ENCODE results near the gene DOK5.
"Not testable (repeated sequence)": the region's sequence is repeated elsewhere in the genome, so short reads cannot be mapped to it uniquely, and the experiment has no call there.

Gene DOK5

DNA sequence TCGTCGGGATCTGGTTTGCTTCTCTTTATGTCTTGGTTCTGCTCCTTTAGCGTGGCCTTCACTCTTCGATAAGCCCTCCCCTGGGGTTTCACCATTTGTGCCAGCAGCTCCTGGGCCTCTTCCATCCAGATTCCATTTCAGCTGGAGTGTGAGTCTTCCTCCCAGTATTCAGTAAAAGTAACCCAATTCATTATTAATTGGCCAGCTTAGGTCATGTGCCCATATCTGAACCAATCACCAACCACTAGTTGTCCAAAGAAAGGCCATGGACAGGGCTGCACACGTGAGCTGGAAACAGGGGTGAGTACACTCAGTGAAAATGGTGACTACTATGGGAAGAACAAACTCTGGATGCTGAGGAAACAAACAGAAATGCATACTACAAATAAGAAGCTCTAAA is 2.8 kb upstream of the DOK5 start:
- no peak for DNase-seq (ENCODE audit: low read depth)

DNA sequence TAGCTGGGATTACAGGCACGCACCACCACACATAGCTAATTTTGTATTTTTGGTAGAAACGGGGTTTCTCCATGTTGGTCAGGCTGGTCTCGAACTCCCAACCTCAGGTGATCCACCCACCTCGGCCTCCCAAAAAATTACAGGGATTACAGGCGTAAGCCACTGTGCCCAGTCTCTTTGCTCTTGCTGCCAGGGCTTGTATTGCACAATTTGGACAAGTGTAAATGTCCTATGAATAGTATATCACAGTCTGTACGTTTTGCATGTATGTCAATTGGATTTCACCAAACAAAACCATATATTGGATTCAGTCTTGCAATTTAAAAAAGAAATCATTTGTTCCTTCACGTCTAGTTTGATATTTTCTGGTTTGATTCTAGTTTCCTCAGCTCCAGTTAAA is 2.1 kb upstream of the DOK5 start:
- DNase-seq (ENCODE audit: low read depth) = no peak

DNA sequence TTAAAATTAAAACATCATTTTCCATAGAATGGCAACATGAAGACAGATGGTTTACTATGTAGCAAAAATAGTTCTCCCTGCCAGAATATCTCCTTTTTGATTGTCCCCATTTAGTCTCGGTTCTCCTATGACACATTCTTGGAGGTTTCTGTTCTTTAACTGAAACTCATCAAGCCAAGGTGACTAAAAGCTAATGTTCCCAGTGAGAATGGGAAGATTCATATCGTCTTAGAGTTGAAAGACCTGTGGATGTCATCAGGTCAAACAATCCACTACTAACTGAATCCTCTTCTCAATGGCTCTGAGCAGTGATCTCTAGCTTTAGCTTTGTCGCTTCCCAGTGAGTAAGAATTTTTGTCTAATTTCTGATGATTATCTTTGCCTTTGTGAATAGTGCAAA is 1.3 kb upstream of the DOK5 start:
- DNase-seq (ENCODE audit: low read depth) = no peak

DNA sequence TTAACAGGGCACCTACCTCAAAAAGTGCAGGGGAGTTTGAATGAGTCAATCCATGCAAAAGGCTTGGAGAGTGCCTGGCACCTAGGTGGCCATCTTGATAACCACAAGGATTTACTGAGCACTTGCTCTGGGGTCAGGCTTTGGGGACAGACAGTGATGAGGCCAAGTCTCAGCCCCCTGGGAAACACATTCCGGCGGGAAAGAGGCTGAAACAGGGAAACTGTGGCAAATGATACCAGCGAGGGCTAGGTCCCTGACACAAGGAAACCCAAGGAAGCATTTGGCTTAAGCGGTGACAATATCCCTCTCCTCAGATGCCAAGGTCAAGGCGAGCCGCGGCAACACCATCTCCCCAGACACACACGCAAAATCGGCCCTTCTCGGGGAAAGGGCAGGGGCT is 527 bp upstream of the DOK5 start:
- no peak for DNase-seq (ENCODE audit: low read depth)

DNA sequence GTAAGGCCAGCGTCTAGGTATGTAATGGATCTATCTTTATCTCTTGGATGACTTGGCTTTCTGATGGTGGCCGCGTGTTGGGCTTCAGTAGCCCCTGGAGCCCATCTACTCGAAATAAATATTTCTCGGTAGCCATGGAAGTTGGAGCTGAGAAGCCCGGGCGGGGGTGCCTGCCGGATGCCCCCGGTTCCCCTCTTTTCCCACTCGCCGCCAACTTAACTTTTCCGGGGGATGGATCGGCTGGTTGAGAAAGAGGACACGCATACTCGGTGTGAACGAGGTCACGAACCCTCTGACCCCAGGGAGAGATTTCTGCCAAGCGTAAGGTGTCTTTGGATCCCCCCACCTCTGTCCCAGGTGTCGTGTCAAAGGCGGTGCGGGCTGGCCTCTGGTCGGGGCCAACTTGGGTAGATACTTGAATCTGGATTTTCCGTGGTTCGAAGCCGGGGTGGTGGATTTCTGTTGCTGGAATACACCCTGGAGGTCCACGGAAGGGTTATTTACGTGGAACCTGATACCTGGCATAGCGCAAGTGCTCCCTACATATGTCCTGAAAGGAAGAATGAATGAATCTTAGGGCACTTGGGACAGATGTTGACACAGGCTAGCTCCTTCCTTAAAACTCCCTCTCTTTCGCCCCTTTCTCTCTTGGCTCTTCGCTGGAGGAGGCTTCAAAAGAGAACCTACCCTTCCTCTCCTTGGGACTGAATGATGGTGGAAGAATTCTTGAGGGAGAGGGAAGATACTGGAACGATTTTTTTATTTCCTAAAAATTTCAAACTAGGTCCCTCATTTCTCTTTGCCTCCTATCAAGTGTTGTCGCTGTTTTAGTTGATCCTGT is 996 bp downstream of the DOK5 start:
- no peak for DNase-seq (ENCODE audit: low read depth)

DNA sequence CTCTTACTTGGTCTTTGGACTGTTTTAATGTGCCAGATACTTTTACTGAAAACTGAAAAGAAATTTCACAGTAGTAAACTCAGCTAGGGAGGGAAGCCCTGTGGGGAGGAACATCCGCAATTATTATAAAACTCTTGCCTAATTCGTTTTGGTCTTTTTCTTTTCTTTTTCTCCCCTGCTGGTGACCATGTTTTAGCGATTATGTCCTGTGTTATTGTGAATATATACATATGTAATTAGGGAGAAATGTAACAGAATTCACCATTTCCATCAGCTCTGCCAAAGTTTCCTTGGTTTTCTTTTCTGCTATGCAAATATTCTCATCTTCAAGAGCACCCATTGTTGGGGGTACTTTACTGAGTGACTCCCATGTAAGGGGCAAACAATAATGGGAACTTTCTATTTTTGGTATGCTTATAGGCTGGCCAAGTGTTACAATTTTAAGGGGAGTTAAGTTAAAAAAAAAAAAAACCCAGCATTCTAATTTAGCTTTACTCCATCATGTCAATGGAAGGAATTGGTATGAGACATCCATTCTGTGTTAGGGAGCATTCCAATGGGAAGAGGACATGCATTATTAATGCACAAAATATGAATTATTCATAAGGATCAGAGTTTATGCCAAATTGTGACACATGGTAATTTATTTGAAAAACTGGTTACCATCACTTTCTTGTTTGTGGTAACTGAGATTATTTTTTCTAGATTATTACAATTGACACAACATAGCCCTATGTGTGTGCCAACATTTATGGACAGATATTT is 2.0 kb downstream of the DOK5 start:
- no peak for DNase-seq (ENCODE audit: low read depth)

DNA sequence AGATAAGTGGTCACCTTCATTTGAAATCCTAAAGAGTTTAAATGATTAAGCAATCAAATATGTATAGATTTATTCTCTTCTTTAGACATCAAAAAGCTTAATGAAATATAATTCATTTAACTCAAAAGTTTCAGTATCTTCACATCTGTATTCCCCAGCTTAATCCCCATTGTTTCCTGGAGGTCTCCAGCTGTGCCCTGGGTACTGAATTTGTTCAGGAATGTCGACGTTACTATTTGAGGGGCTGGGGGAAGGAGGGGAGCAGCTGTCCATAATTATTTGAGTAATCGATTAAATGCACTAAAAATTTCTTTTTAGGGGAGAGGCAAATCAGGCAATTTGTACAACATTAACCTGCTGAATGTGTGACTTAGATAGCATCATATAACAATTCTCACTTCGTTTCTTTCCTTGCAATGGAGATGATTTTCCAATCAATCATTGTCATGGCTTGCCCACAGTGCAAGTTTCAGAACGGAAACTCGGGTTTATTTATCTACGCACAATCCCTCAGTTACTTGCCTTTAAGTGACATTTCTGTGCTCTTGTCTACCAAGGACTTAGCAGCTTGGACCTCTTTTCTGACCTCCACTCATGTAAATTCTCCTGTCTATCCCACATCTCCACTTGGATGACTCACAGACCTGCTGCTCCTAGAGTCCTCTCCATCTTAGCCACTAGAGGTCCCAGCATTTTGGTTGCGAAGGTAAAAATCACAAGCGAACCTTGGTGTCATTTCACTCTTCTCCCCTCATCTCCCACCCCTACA is 3.9 kb downstream of the DOK5 start:
- DNase-seq (ENCODE audit: low read depth) = no peak

DNA sequence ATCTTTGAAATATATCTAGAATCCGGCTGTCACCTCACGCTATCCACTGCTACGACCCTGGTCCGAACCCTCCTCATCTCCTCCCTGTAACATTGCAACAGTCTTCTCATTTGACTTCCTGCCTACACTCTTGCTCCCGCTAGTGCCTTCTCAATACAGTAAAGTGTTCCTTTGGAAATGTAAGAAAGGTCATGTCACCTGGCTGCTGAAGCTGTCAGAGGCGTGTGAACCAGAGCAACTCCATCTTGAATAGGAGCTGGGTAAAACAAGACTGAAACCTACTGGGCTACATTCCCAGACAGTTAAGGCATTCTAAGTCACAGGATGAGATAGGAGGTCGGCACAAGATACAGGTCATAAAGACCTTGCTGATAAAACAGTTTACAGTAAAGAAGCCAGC is 4.5 kb downstream of the DOK5 start:
- not testable (repeated sequence) for DNase-seq (ENCODE audit: low read depth)

DNA sequence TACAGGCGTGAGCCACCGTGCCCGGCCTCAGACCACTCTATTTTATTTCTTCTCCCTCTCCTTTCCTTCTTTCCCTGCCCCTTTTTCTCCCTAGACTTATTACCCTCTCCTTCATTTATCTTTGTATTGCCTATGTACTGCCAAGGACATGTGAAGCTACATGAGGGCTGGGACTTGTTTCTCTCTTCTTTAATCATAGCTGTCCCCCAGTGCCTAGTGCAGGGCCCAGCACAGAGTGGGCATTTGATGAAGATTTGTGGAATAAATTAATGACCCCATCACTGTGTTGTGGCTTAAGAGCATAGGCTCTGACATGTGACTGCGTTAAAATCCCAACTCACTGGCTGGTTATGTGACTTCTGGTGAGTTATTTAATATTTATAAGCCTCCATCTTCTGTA is 6.0 kb downstream of the DOK5 start:
- DNase-seq (ENCODE audit: low read depth) = no peak

DNA sequence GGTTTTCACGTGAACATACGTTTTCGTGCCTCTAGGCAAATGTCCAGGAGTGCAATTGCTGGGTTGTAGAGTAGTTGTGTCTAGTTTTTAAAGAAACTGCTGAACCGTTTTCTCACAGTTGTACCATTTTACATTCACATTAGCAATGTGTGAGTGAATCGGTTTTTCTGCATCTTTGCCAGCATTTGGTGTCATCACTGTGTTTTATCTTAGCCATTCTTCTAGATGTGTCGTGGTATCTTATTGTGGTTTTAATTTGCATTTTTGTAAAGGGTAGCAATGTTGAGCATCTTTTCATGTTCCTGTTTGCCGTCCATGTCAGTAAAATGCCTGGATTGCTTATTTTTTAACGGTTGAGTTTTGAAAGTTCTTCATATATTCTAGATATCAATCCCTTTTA is 10.2 kb downstream of the DOK5 start:
- no peak for DNase-seq (ENCODE audit: low read depth)

DNA sequence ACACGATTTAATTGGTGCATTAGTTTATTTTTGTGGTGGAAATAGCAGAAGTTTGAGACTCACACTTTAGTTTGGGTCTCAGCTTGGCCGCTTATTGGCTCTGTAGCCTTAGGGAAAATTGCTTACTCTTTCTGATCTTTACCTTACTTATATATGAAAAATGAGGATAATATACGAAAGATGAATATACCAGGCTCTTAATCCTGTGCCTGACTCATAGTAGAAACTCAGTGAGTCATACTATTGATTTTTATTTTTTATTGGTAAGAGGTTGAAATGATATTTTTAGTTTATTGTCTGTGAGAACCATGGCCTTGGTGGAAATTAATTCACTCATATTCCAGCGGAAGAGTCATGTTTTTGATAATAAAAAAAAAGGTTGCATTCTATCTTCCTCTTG is 11.2 kb downstream of the DOK5 start:
- DNase-seq (ENCODE audit: low read depth) = no peak

DNA sequence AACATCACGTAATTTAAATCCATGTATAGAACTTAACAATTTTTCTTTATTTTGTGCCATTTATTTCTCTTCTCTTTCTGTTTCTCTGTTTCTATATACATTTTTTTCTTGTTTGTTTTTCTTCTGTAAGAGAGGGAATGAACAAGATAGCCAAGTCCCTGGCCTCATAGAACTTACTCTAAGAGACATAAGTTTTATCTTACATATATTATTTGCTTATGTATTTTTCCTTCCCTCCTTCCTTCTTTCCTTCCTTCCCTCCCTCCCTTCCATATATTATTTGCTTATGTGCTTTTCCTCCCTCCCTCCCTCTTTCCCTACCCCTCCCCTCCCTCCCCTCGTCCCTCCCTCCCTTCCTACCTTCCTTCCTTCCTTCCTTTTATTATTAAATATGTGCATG is 13.0 kb downstream of the DOK5 start:
- no peak for DNase-seq (ENCODE audit: low read depth)

DNA sequence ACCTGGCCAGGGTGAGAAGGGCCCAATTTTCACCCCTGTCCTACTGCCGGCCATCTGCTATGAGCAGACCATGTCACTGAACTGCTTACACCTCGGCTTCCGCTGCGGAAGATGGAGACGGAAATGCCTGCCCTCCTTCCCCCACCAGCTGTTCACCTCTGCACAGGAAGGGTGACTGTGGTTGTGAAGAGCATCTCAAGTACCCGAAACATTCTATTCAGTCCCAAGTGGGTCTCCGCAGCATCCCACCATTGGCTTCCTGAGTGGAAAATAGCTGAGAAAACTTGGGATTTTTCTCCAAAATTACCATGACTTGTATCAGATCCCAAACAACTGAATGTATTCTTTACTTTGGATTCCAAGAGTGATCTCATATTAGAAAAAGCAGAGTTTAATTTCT is 16.1 kb downstream of the DOK5 start:
- DNase-seq (ENCODE audit: low read depth) = no peak

DNA sequence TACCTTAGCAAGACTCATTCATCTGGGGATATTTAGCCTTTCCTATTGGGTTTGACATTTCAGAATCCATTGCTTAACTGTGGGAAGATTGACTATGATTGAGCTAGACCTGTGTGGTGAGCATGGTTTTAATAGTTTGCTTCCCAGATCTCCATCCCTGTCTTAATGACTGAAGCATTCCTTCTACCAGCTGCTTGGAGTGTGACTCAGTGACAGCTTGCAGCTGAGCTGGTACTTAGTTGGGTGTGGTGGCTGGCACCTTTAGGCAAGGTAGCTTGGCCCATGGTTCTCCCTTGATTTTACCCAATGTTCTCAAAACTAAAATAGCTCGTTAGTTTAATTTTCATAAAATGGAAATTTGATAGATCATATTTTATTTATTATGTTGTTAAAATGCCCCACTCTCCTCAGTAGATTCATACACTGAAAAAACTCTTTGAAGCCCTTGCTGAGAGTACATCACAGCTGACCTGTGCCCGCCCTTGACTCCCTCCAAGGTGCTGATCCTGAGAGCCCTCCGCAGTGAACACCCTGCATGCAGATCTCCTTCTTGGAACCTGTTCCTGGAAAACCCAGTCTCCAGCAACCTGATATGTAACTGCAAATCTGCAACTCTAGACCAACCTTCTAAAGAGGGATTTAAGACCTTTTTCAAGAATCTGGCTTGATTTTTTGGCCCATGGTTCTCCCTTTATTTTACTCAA is 19.1 kb downstream of the DOK5 start:
- DNase-seq (ENCODE audit: low read depth) = no peak

DNA sequence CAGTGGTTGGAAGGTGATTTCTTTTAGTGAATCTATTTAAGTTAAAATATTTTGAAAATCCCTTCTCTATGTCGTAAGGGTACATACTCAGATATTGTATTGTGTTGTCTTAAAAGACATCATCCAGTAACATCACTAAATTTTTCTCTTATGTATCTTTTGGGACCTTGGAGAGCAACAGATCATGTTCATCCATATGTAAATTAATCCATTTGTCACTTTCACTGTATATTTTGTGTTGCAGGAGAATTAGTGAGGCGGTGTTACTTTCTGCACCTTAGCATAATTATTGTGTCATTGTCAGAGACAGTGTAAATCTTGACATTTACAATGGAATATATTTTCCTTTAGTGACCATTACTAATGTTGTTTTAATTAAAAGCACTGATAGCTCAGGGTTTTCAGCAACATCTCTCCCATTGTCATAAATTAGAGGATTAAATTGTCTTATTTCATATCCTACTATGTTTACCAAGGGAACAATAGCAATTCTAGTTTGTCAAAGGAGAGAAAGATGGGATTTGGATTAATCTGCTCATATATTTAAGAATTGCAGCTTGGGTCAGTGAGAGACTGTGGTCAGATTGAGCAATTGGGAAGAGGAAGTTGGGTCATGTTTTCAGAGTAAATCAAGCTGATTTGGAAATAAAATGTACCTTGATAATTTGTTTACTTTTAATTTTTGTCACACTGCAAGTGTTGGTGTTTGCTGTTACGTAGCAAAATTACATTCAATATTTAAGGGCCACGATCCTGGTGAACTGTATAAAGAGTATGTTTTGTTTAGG is 22.7 kb downstream of the DOK5 start:
- DNase-seq (ENCODE audit: low read depth) = no peak

DNA sequence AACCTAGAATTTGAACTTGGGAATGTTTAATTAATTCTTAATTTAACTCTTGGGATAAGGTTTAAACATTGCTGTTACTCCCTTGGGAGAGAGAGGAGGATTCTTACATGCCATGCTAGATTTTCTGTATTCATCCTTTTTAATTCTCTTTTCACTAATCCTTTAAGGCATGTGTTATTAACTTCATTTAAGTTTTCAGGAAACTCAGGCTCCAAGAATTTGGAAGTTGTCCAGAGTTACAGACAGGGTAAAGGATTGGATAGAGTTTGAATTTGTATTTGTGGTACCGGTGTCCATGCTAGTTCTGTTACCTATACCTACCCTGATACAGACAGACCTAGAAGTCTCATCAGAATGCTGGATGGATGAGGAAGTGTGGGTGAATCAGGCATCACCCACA is 23.7 kb downstream of the DOK5 start:
- no peak for DNase-seq (ENCODE audit: low read depth)

DNA sequence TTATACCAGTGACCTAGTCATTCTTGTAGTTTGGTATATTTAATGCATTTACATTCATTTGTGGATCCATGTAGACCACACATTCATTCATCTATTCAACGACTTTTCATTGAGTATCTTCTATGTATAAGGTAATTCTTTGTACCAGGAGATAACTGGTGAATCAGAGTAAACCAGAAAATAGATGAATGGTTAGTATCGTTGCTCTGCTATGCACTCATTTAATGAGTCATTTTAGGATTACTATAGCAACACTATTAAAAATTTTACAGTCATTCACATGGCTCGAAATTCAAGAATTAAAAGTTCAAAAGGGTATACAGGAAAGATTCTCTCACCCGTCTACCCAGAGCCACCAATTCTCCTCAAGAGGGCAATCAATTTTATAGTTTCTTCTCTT is 26.8 kb downstream of the DOK5 start:
- no peak for DNase-seq (ENCODE audit: low read depth)

DNA sequence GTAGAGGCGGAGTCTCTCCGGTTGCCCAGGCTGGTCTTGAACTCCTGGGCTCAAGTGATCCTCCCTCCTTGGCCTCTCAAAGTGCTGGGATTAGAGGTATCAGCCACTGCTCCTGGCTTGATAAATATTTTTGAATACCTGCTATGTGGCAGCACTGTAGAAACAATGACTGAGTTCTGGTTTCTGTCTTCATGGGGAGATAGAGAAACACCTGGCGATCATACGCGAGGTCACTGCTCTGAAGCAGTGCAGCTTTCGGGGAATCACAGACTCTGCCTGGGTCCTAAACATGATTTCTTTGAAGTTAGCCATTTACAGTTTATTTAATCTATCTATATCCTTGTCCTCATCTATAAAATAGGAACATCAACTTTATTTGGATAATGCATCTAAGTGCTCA is 31.2 kb downstream of the DOK5 start:
- DNase-seq (ENCODE audit: low read depth) = no peak

DNA sequence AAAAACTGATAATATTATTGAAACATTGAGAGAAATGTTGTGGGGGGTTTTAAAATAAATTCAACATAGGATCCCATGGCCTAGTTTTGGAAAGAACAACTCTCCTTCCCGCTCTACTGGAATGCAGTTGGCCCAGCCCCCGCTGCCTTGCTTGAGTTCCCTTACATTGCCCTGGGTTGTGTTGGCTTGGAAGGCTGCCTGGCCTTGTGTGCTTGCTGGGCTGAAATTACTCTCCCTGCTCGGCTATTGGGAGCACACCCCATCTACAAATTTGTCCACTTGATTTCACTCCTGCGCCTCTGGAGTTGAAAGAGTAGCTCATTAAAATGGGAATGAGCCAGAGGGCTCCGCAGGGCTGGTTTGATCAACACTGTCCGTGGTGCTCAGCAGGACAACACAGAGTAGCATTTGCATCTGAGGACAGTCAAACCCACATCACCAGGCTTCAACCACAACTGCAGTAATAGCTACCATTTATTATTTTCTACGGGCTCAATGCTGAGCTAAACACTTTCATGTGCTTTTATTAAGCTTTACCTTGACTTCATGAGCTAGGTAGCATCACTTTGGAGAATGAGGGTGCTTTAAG is 35.2 kb downstream of the DOK5 start:
- no peak for DNase-seq (ENCODE audit: low read depth)

DNA sequence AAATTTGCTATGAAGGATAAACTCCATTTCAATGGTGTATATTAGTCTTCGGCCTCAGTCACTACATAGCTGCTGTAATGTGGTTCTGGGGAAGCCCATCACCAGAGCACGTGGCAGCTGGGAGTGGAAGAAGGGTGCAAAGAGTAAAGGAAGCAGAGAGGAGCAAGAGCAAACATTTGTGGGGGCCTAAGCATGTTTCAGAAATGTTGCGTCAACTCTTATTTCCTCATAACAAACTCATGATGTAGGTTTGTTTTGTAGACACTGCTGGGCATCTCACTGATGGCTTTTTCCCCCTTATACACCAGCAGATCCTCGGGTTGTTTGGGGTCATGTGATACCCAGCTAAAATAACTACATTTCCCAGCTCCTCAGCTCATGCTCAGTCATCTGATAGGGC is 37.3 kb downstream of the DOK5 start:
- no peak for DNase-seq (ENCODE audit: low read depth)

DNA sequence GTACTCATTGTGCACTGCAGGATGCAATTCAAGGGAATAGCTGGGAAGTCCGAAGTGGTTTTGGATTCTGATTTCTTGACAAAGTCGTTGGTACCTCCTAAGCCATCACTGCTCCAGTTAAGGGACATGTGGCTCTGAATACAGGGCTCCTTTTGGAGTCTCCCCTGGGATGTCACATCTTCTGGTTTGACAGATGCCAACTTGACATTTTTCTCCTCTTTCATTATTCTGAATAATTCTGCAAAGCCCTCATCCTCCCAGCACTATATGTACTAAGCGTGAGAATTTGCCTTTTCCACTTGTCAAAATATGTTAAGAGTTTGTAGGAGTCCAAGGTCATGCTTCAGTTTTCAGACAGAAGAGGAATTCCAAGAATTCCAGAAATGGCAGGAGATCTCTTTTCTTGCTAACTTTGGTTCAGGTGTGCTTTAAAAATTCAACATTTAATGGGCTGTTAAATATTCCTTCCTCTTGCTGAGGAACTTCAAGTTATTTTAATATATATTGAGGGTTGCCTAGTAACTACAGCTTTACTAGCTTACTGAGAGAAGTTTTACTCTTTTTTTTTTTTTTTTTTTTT is 38.7 kb downstream of the DOK5 start:
- DNase-seq (ENCODE audit: low read depth) = no peak
